NCI-H774 (cell line): ENCODE data around the gene LPCAT1.
A peak's percentile ranks its signal among the peaks of the same experiment; 100 is the strongest.
"Not testable (repeated sequence)": the region's sequence is repeated elsewhere in the genome, so short reads cannot be mapped to it uniquely, and the experiment has no call there.

Source experiments
- DNase-seq: peaks from one replicate; lab custom pipeline; 2025; lab: John Stamatoyannopoulos, UW

The LPCAT1 gene

DNA sequence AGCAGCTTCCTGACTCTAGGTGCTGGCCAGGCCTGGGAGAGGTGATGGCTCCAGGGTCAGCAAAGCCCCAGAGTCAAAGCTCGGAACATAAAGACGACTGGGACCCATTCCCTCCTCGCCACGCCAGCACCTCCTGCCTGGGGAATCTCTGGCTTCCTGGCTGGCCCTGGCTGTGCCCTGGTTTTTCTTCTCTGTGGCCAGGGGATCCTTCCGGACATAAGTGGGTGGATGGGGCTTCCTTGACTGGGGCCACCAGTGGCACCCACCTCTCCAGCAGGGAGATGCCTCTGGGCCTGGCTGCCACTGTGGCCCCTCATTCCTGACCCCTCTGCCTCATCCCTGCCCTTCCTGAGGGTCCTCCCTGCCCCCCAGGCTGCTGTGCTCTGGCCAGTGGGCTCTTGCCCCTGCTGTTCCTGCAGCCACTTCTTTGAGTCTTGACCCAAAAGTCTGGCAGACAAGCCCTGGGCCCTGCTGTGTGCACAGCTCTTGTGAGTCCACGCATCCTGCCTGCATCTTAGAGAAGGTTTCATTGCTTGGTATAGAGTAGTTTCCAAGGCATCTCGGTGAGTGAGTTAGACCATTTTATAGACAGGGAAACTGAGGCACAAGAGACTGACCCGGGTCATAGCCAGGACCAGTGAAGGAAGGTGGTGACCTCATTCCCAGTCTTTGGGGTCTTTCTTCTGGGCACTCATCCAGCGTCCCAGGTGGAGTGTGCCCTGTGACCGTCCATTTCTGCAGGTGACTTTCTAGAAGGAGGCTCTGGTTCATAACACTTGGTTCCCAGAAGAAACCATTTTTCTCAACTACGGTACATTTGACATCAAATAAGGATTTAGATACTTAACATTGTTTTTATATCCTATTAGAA is 17.3 kb upstream of the LPCAT1 start:
- no peak for DNase-seq

DNA sequence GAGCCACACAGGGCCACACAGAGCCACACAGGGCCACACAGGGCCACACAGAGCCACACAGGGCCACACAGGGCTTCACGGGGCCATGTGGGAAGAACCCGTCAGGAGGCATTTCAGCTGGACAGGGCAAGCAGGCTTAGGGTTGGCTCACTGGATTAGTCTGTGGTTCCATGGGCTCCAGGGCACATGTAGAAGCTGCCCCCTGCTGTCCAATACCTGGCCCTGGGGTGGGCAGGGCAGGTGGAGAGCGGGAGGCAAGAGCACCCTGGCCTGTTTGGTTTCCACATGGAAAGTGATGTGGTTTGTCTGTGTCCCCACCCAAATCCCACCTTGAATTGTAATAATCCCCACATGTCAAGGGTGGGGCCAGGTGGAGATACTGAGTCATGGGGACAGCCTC is 16.4 kb upstream of the LPCAT1 start:
- no peak for DNase-seq

DNA sequence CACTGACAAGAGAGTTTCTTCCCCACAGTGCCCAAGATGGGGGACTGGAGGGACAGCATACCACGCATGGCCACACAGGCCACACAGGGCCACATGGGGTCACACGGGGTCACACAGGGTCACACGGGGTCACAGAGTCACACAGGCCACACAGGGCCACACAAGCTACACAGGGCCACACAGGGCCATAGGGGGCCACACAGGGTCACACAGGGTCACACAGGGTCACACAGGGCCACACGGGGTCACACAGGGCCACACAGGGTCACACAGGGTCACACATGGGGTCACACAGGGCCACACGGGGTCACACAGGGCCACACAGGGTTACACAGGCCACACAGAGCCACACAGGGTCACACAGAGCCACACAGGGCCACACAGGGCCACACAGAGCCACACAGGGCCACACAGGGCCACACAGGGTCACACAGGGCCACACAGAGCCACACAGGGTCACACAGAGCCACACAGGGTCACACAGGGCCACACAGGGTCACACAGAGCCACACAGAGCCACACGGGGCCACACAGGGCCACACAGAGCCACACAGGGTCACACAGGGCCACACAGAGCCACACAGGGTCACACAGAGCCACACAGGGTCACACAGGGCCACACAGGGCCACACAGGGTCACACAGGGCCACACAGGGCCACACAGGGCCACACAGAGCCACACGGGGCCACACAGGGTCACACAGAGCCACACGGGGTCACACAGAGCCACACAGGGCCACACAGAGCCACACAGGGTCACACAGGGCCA is 15.8 kb upstream of the LPCAT1 start:
- DNase-seq = not testable (repeated sequence)

DNA sequence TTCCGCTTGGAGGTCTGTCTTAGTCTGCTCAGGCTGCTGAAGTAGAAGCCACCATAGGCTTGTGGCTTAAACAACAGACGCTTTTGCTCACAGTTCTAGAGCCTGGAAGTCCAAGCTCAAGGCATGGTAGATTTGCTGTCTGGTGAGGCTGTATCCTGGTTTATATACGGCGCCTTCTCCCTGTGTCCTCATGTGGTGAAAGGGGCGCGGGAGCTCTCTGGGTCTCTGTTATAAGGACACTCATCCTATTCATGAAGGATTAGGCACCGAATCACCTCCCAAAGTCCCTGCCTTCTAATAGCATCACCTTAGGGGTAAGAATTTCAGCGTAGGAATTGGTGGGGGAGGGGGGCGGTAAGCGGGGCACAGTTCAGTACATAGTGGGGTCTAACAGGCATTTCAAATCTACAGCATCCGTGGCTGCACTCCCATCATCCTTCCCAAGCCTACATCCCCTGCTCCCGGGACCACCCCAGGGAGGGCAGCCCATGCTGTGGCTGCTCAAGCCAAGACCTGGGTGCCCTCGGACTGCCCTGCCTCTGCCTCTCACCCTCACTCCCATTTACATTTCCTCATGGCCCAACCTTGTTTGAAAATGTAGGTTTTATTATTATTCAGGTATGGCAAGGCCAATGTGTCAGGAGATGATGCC is 15.1 kb upstream of the LPCAT1 start:
- DNase-seq = no peak

DNA sequence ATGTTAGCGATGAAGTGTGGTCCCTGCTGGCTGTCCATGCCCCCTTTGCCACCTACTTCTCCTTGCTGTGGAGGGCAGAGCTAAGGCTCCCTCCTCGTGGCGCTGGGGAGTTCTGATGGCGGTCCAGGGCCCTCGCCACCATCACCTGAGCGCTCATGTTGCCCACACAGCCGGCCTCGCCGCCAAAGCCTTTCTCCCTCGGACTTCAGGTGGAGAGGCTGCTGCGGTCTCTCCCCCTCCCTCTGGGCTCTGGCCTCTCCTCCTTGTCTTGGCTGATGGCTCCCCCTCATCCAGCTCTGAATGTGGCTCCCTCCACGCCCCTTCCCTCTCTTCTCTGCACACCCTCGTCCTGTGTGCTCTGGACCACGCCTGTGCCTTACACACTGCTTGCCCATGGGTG is 14.5 kb upstream of the LPCAT1 start:
- no peak for DNase-seq

DNA sequence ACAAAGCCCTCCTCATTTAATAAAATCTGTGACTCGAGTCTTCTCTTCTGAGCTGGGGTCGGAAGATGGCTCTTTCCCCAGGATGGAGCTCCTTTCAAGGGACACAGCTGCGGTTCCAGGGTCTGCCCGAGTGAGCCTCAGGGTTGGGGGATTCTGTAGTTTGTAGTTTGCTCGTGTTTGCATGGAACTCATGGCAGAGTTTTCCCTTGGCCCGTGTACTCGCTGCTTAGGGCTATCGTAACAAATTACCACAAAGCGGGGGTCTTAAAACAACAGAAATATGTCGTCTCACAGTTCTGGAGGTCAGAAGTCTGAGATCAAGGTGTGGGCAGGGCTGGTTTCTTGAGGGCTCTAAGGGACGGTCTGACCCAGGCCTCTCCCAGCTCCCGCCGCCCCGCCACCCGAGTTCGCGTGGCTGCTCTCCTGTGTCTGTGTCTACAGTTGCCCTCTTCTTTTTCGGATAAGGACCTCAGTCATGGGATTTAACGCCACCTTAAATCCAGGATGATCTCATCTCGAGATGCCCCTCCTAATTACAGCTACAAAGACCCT is 13.9 kb upstream of the LPCAT1 start:
- no peak for DNase-seq

DNA sequence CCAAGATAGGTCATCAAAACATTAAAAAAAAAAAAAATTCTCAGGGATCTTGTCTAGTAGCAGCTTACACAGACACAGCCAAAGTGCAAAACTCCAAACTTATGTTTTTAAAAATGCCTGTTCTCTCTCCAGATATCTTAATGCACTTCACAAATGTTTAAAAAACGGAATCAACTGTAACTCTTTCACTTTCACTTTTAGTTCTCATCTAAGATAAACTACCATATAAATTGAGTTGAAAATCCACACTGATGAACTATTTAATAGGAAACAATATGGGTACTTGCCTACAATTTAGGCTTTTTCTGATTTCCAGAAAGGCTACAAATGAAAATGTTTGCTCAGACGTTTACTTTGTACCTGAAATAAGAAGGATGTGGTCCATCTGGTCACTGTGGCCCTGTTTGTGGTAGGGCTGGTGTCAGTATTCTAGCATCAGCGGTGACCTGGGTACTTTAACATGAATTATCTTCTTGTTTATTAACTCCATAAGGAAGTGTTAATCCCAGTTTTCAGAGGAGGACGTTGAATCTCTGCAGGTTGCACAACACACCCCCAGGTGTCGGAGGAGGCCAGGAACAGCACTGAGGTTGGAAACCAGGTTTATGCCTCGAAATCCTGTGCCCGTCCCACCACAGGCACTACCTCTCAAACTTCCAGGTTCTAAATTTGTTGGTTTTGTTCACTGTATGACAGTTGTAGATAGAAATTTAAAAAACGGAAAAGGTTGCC is 13.3 kb upstream of the LPCAT1 start:
- peak; percentile 39 for DNase-seq

DNA sequence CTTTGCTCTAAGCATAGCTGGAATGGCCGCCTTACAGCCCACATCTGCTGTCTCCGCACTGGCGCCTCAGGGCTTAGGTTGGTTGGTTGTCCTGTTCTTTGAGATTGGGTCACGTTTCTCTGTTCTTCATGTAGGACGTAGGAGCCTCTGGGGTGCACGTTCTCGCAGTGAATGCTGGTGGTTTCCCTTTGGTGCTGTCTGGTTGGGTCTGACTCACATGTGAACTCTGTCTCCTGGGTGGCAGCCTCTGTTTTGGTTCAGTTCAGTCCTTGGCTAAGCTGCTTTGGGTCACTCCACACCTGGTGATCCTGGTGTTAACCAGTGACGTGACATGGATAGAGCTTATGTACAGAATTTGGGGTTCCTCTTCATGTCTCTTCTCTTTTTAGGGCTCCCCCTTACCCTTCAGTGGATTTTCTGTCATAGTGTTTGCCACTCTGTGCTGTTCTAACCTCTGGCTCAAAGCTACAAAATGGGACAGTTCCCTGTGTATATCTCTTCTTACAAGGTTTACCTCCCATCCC is 12.6 kb upstream of the LPCAT1 start:
- no peak for DNase-seq

DNA sequence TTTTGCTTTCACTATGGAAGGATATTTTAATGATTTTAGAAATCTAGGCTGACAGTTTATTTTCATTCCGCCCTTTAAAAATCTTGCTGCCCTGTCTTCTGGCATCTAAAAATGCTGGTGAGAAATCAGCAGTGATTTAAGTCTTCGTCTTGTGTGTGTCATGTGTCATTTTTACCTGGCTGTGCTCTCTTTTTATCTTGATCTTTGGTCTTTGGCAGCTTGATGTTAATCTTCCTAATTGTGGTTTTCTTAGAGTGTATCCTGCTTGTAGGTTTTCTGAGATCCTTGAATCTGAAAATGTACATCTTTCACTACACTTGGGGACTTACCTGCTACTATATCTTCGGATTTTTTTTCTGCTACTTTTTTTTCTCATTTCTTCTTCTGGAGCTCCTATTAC is 11.9 kb upstream of the LPCAT1 start:
- no peak for DNase-seq

DNA sequence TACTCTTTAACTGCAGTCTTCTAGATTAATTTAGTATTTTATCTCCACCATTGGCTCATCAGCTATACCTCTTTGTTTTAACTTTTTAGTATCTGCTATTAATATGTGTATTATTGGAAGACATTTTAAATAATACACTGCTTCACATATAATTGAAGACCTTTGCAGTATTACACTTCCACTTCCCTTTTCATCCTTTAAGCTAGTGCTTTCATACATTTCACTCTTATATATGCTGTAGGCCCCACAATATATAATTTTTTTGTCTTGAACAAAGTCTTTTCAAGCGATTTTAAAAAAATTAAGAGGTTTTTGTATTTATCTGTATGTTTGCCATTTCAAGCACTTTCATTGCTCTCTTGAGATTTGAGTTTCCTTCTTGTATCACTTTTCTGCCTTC is 8.6 kb upstream of the LPCAT1 start:
- DNase-seq = no peak

DNA sequence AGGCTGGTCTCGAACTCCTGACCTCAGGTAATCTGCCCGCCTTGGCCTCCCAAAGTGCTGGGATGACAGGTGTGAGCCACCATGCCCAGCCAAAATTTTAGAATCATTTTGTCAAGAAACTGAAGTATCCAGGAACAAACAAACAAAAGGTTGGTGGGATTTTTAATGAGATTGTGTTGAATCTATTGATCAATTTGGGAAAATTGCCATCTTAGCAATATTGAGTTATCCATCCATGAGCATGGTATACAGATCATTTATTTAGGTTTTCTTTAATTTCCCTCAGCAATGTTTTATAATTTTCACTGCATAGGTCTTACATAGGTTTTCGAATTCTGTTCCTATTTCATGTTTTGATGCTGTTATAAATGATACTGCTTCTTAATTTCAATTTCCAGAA is 5.7 kb upstream of the LPCAT1 start:
- DNase-seq = no peak

DNA sequence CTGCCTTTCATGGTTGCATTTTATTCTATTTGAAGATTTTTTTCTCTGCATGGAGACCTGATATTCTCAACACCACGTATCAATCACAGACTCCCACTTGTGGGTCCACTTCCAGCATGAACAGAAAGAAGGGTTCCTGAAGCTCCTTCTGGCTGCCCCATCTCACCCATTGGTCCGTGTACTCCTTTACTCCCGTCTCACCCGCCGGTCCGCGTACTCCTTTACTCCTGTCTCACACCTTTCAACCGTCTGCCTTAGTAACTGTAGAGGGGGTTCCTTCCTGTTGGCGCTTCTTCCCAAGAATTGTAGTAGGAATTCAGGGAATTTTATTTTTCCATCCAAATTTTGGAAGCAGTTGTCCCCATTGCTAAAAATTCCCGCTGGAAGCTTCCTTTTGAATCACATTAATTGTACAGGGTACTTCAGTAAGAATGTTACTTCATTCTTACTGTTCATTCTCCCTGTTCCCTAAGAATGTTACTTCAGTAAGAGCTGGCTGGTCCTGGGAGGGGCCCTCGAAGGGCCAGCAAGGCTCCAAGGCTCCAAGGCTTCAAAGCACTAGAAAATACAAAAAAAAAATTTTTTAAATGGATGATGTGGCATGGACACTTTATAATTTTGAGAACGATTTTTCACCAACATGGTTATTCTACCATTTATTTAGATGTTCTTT is 3.9 kb upstream of the LPCAT1 start:
- no peak for DNase-seq

DNA sequence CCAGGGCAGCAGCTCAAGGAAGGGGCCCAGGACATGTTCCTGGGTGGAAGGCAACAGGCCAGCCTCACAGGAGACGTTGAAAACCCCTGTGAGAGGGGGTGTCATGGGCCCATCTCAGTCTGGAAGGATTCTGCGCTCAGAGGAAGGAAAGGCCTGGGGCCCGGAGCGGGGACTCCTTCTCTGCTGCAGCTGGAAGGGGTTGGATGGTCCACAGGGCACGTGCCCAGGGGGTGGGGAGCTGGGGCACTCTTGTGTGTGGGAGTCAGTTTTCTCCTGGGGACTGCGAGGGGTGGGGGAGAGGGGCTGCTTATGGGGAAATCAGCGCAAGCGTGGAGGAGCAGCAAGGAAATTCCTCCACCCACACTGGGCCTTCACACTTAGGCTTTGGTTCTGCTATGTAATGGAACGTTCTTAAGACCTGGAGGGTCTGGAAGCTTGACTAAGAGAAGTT is 2.9 kb upstream of the LPCAT1 start:
- no peak for DNase-seq

DNA sequence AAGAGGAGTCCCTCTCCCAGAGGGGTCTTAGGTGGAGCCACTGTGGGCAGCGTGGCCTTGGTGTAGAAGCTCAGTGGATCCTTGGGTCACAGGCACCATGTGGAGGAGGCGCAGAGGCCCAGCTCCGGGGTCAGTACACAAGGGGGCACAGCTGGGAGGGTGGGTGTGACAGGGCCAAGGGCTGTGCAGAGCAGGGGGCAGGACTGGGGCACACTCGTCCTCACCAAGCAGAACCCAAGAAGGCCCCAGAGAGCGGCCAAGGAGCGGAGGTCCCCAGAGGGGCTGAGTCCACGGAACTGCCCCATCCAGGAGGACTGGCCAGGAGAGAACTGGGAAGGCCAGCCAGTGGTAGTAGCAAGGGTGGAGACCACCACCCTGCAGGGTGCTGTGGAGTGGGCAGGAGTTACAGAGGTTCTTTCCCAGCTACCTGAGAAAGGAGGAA is 2.5 kb upstream of the LPCAT1 start:
- no peak for DNase-seq

DNA sequence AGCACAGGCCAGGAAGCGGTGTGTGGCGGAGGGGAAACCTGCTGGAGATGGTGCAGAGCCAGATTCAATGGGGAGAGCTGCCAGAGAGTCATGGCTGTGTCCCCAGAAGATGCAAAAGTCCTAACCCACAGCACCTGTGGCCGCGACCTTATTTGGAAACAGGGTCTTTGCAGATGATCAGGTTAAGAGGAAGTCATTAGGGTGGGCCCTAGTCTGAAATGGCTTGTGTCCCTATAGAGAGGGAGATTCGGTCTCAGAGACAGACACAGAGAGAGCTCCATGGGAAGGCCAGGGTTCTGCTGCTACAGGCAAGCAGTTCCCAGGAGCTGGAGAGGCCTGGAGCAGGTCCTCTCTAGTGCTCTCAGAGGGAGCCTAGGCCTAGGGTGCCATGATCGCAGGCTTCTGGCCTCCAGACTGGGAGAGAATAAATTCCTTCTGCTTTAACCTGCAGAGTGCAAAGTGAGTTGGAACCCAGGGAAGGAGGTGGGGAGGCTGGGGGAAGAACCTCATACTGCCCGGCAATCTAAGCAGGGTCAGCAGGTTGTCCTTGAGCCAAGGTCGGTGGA is 1.9 kb upstream of the LPCAT1 start:
- DNase-seq = no peak

DNA sequence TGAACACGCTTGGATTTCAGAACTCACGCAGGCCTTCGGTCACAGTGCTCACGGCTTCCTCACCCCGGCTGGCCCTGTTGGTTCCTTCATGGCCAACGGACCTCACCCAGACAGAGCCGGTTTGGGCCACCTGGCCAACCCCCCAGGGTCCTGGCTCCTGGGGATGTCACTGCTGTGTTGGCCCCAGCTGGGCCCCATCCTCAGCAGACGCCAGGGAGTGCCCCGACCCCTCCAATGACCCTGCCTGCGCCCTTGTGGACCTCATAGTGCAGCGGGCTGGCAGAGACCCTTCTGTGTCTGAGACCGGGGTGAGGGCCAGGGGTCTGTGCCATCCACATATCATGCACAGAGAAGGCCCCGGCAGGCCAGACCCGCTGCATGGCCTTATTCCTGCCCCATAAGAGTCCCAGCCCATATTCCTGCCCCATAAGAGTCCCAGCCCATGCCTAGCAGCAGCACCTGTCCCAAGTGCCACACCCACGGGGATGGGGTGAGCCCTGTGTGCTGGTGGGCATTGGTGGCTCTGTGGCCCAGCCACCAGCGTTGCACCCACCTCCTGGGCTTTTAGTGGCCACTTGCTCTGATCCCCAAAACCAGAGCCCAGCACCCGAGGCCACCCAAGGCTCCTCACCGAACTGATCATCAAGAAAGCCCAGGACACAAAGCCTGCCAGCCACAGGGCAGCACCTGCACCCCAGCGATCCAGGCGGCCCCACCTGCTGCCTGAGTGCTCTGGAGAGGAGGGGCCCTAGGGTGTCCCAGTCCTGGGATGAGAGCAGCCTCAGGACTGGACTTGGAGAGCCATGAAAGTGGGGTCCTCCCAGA is 1.3 kb upstream of the LPCAT1 start:
- DNase-seq = no peak

DNA sequence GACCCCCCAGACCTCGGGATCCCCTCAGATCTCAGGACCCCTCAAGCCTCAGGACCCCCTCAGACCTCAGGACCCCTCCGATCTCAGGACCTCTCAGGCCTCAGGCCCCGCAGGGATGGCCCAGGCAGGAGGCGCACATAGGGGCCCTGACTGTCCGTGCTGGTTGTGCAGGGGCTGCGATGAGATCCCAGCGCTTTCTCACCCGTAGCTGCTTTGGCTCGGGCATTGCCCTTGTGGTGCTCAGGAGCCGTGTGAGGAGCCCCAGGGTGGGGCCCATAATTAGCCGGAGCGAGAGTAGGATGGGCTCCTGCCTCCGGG is 680 bp upstream of the LPCAT1 start:
- DNase-seq = no peak

DNA sequence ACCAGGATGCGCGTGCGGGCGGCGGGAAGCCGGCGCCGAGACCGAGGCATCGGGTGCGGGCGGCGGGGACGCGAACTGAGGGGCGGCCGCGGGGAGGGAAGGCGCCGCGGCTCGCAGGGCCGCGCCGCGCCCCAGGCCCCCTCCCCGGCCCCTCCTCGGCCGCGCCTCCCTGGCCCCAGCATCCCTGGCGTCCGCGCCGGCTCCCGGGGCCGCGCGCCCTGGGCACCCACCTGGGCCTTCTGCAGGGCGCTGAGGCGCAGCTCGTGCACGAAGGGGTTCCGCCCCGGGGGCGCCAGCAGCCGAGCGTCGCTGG is 324 bp downstream of the LPCAT1 start:
- no peak for DNase-seq

DNA sequence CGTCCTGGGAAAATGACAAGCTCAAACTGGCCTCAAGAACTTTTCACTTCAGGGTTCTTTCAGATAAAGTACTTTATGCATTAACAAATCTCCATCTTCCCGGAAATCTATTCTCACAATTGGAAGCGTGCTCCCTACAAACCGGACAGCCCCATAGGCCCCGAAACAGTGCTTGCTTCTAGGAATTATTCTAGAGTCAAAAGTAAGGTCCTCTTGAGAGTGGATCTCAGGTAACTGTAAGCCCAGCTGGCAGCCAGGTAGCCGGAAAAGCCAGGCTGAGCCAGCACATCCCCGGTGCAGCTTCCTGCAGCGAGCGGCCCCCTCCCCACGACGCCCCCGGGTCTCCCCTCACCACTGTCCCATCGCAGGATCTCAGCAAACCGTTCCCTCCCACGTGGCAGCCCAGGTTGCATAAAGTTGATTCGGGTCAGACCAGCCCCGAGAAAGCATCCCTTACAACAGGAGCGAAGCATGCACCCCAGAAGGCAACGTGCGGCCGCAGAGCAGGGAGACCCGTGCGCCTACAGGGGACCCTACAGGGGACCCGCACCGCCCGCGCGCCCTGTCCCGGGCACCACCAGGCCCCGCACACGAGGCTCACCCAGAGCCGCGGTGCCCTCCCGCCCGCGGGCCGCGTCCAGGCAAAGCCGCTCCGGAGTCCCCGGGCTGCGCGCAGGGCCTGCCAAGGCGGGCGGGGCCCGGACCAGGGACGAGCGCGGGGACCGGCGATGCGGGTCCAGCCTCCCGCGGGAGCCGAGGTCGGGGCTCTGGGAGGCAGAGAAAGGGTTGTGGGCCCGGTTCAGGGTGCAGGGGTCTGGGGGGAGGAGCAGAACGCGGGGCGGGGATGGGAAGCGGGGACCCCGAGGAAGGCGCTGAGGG is 920 bp downstream of the LPCAT1 start:
- DNase-seq = no peak
